Tibial nerve (tissue), 3 donors: ENCODE results near the gene CBARP.

Experiments
- CTCF ChIP-seq, 5 experiments: fragments of 200-600 bp in 3 of 5; fragments of 450-650 bp in 2 of 5; sonication (generic) in 3 of 5; IDR thresholded peaks; one replicate each; pipeline ENCODE4 v1.5.1; 2016 to 2019; ENCODE audit warnings: antibody characterized with exemption in 5 of 5, mild to moderate bottlenecking in 3 of 5, moderate library complexity in 2 of 5
- POLR2A ChIP-seq, 2 donors: fragments of 450-650 bp; IDR thresholded peaks; one replicate each; pipeline ENCODE4 v1.6.1; 2017; ENCODE audit warnings: antibody characterized with exemption in 2 of 2, mild to moderate bottlenecking in 2 of 2, moderate library complexity in 2 of 2

GRCh38 chr19:1243768-1244692 lies 6.2 kb upstream of the CBARP start:
- TF ChIP-seq CTCF (IDR thresholded peaks at IDR 0.05) (peak; percentile 96 to 100 (median 97)), POLR2A (IDR thresholded peaks at IDR 0.05) (no peak)
